ENCODE data around the gene TNFRSF19.

DNA sequence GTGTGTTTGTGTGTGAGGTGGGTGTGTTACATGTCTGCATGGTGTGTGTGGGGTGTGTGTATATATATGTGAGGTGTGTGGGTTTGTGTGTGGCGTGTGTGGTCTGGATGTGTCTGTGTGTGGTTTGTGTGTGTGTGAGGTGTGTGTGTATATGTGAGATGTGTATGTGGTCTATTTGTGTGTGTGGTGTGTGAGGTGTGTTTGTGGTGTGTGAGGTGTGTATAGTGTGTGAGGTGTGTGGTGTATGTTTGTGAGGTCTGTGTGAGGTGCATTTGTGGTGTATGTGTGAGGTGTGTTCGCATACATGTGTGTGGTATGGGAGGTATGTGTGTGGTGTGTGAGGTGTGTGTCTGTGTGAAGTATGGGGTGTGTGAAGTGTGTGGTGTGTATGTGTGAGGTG is 12.5 kb upstream of the TNFRSF19 start:
- TF ChIP-seq EZH2 (IDR thresholded peaks at IDR 0.05; ENCODE audit: borderline replicate concordance) (no peak), CTCF (IDR thresholded peaks at IDR 0.05; ENCODE audit: poor library complexity) (no peak)
